PFSK-1 (cell line): ENCODE measurements around the gene ITGB8.

Experiments
- FOXP2 ChIP-seq: optimal IDR thresholded peaks from 2 replicates; pipeline ENCODE3; 2011; ENCODE audit warnings: borderline replicate concordance, control low read depth, inconsistent platforms; ENCODE audit not compliant: insufficient read depth; ENCODE audit errors: extremely low read length, extremely low read depth
- POLR2AphosphoS5 ChIP-seq: IDR thresholded peaks from 2 replicates; pipeline ENCODE4 v1.6.1; 2012; ENCODE audit warnings: low read depth, mild to moderate bottlenecking, control low read depth, low read length, moderate library complexity
- REST ChIP-seq, 2 experiments: IDR thresholded peaks; 2 replicates each; pipeline versions ENCODE4 v1.6.1 to v1.8.0; 2011 to 2012; ENCODE audit warnings: low read depth in 2 of 2, low read length in 2 of 2, control low read depth in 1 of 2, inconsistent platforms in 1 of 2, mild to moderate bottlenecking in 1 of 2, moderate library complexity in 1 of 2; ENCODE audit not compliant: insufficient read depth in 1 of 2
- TAF1 ChIP-seq: IDR thresholded peaks from 2 replicates; pipeline ENCODE4 v1.6.1; 2012; ENCODE audit warnings: low read length, control low read depth, borderline replicate concordance; ENCODE audit not compliant: insufficient read depth

DNA sequence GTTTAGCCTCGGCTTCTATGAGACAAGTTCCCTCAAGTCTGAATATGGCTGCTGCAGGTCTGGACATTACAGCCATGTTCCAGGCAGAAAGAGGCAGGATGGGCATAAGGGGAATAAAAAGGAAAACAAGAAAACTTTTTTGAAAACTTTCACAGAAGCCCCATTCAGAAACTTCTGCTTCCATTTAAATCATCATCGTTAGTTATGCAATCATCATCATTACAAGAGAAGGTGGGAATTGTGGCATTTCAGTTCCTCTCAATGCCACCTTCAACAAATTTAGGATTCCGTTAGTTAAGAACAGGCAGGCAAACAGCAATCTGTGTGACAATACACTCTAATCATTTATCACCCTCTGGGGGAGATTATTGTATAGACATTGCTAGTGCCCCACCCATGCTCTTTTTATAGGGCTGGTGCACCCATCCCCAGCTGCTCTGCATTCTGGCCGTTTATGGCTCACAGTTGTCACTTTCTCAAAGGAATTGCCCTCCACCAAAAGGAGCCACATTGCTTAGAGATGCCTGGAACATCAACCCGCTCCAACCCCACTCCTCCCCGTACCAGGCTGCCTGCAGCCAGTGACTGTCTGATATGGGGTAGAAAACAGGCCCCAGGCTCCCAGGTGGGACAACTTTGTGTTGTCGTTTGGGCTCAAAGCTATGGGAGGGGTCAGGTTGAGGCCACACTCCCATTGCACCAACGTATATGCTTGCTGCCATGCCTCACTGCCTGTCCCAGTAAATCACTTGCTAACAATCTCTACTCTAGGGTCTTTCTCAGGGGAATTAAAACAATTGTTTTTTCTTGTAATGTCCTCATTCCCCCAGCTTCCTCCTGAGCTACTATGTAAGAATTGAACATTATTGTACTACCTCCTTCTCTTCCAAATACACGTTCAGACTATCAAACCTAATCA, 24.2 kb downstream of the ITGB8 start:
- no peak for TF ChIP-seq POLR2AphosphoS5
- no peak for TF ChIP-seq REST (IDR thresholded peaks at IDR 0.05; ENCODE audit: insufficient read depth in 1 of 2, low read depth in 2 of 2, low read length in 2 of 2)
- no peak for TF ChIP-seq TAF1
- TF ChIP-seq FOXP2 = no peak
